Measurements from ENCODE around the gene MPP3. TPM values are rescaled to one million over a fixed set of nuclear protein-coding genes. Genes with fewer than 3 reads are reported as not detected.

MPP3 gene
- total RNA-seq, 1 donor from 2014 or later, result 22.9 TPM

DNA sequence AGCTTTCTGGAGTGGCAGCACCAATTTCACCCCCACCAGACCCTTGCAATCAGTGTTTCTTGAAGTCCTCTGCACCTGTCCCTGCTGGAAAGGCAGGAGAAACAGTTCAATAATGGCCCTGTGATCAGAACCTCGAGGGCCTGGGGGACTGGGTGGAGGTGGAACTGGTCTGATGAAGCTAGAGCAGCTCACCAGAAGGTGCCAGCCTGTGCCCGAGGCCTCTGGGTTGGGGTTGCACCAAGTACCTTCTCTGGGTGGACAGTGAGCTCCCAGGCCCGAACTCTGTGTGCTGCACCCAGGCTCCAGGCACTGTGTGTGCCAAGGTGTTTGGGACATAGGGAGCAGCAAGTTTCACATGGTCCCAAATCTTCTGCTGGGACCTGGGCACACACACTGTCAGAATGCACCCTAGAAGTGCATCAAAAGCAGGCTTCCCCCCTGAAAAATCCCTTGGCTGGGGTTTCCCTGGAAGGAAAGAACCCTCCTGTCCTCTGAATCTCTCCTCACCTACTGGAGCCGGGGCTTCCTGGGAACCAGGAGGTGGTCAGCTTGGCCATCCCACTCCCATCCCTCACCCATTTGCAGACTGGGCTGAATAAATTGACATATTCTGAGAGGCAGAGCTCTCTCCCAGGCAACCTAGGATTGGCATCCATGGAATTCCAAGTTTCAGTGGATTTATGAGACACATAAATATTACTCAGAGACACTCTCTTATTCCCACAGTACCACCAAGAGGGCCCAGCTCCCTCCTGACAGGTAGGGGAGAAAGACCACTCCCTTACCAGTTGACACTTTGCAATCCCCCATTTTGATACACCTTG lies 31.4 kb upstream of the MPP3 start:
- peaks cover 24% of the 10 kb centered on the region for H3K27me3 Mint-ChIP-seq (ENCODE audit: low read depth)
- peaks cover 13% of the 10 kb centered on the region for H3K9me3 Mint-ChIP-seq
- no peak for DNase-seq (ENCODE audit: low spot score in 2 of 2, unreplicated experiment in 2 of 2)
- no peak overlapping the region for H3K4me3 Mint-ChIP-seq
- no peaks in the 10 kb centered on the region for H3K36me3 Mint-ChIP-seq
- H3K27ac Mint-ChIP-seq, result peak overlapping the region; percentile 1
- no peak for TF ChIP-seq CTCF (IDR thresholded peaks at IDR 0.05; ENCODE audit: unreplicated experiment)
- peaks cover 6% of the 10 kb centered on the region for H3K4me1 Mint-ChIP-seq

- no peak for DNase-seq (ENCODE audit: low spot score in 2 of 2, unreplicated experiment in 2 of 2)
- Mint-ChIP-seq H3K27me3 (ENCODE audit: low read depth) (peaks cover 8% of the 10 kb centered on the region), H3K9me3 (peaks cover 3% of the 10 kb centered on the region), H3K27ac (no peak overlapping the region), H3K4me1 (peaks cover 6% of the 10 kb centered on the region), H3K4me3 (no peak overlapping the region), H3K36me3 (no peaks in the 10 kb centered on the region)
- no peak for TF ChIP-seq CTCF (IDR thresholded peaks at IDR 0.05; ENCODE audit: unreplicated experiment)
Observed at GRCh38 chr17:43861960-43862359, 29.0 kb upstream of the MPP3 start.

- TF ChIP-seq CTCF (IDR thresholded peaks at IDR 0.05; ENCODE audit: unreplicated experiment), result no peak
- Mint-ChIP-seq H3K36me3 (no peaks in the 10 kb centered on the region), H3K4me3 (no peak overlapping the region), H3K4me1 (peaks cover 6% of the 10 kb centered on the region), H3K27me3 (ENCODE audit: low read depth) (peaks cover 7% of the 10 kb centered on the region), H3K9me3 (no peaks in the 10 kb centered on the region), H3K27ac (no peak overlapping the region)
- no peak for DNase-seq (ENCODE audit: low spot score in 2 of 2, unreplicated experiment in 2 of 2)
Observed at GRCh38 chr17:43860927-43861622, 28.1 kb upstream of the MPP3 start.

DNA sequence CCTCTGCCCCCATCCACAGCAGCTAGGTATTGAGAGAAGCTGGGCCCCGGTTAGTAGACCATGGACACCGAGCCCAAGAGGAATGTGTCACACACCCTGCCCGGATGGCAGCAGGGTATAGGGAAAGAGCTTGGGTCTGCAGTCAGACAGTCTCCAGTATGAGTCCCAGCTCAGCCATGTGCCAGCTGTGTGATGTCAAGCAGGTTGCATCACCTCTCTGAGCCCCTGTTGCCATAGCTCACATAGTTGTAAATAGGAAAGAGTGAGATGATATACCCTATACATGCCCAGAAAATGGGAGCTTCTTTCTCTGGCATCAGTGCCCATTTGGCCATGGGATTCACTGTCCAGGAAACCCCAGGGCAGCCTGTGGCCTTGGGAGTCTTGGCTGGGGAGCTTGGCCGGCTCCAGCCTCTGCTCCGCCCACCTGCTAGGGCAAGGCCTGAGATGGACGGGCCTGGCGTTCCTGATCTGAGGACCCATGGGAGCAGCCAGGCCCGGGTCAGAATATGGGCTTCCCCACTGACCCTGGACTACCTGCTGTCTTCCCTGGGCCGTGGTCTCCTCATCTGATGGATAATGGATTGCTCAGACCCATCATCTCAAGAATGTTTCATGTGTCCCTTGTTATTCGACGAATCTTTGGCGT lies 27.3 kb upstream of the MPP3 start:
- no peak for TF ChIP-seq CTCF (IDR thresholded peaks at IDR 0.05; ENCODE audit: unreplicated experiment)
- Mint-ChIP-seq H3K4me3 (no peak overlapping the region), H3K27me3 (ENCODE audit: low read depth) (peaks cover 11% of the 10 kb centered on the region), H3K27ac (no peak overlapping the region), H3K4me1 (peaks cover 6% of the 10 kb centered on the region), H3K36me3 (no peaks in the 10 kb centered on the region), H3K9me3 (no peaks in the 10 kb centered on the region)
- no peak for DNase-seq (ENCODE audit: low spot score in 2 of 2, unreplicated experiment in 2 of 2)

DNA sequence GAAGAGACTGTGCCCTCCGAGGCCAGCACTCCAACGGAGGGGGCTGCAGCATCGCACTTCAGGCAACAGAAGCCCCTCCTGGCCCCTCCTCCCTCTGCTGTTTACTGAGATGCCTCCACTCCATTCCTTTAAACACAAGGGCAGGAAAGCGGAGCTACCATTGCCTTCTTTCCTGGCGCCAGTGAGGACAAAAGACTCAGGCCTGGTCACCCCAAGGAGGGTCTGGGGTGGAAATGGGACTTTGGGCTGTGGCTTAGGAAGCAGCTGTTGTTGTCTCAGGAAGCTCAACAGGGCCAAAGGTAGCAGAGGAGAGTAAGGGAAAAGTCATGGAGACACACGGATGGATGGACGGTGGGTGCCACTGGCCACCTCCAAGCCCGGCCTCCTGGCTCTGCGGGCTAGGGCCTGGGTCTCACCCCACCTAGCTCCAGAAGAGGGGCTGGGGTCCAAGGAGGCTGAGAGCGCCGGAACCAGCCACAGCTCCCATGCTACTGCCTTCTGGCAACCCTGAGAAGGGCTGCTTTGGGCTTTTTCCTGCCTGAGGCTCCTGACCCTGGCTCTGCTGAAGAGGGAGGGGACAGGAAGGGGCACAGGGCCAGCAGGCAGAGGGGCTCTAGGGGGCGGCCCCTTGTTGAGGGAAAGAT lies 25.1 kb upstream of the MPP3 start:
- H3K36me3 Mint-ChIP-seq, result no peaks in the 10 kb centered on the region
- no peak overlapping the region for H3K4me3 Mint-ChIP-seq
- H3K27me3 Mint-ChIP-seq (ENCODE audit: low read depth), result peaks cover 24% of the 10 kb centered on the region
- DNase-seq (ENCODE audit: low spot score in 2 of 2, unreplicated experiment in 2 of 2), result no peak
- H3K9me3 Mint-ChIP-seq, result no peaks in the 10 kb centered on the region
- H3K4me1 Mint-ChIP-seq, result no peaks in the 10 kb centered on the region
- H3K27ac Mint-ChIP-seq, result no peak overlapping the region
- TF ChIP-seq CTCF (IDR thresholded peaks at IDR 0.05; ENCODE audit: unreplicated experiment), result no peak

All from mesothelial cell of epicardium (in vitro differentiated cells).